Measurements from ENCODE around the gene P2RX2.

GRCh38 chr12:132575661-132576060 is 42.9 kb upstream of the P2RX2 start:
- TF ChIP-seq CTCF (IDR thresholded peaks at IDR 0.05): no peak
- TF ChIP-seq POLR2AphosphoS5 (IDR thresholded peaks at IDR 0.05): no peak
